ENCODE measurements around the gene VPS4A. TPM values are rescaled to one million over a fixed set of nuclear protein-coding genes. Genes with fewer than 3 reads are reported as not detected.

VPS4A gene
- total RNA-seq, 3 donors from 2014 or later (not counting 1 experiment from before 2014, with no cell fraction given): 60.5 to 71.5 (median 62.5) TPM

- no peaks in the 10 kb centered on the region for H3K9me3 Mint-ChIP-seq
- H3K4me1 ChIP-seq (ENCODE audit: control insufficient read depth, insufficient read depth, low read length): no peaks in the 10 kb centered on the region
- H3K4me3 Mint-ChIP-seq: no peak overlapping the region
- H3K4me3 ChIP-seq (ENCODE audit: low read length): no peak overlapping the region
- no peaks in the 10 kb centered on the region for H3K27me3 ChIP-seq (ENCODE audit: control insufficient read depth, insufficient read depth, low read length)
- peaks cover 0 to 2% of the 10 kb centered on the region in 2 donors for H3K4me1 Mint-ChIP-seq
- intact Hi-C loops (cut with micrococcal nuclease): no loop called here
- no peak overlapping the region for H3K27ac ChIP-seq (ENCODE audit: low read length)
- ATAC-seq (no peak), DNase-seq (no peak)
- no peak overlapping the region for H3K27ac Mint-ChIP-seq
- 93% methylated on average over 1 of the region's 1 CpG for WGBS (ENCODE audit: insufficient coverage)
- H3K36me3 Mint-ChIP-seq: peaks cover 9% of the 10 kb centered on the region
- no peaks in the 10 kb centered on the region for H3K9me3 ChIP-seq (ENCODE audit: control insufficient read depth, insufficient read depth, low read length)
- peaks cover 19% of the 10 kb centered on the region for H3K36me3 ChIP-seq (ENCODE audit: control insufficient read depth, insufficient read depth, low read length)
- TF ChIP-seq CTCF (IDR thresholded peaks at IDR 0.05): no peak
- no peaks in the 10 kb centered on the region for H3K27me3 Mint-ChIP-seq (ENCODE audit: low read depth in 2 of 2)
Observed at GRCh38 chr16:69301187-69301586, 10.0 kb upstream of the VPS4A start.

- intact Hi-C loops (cut with micrococcal nuclease): no loop called here
- H3K4me3 ChIP-seq (ENCODE audit: low read length): no peak overlapping the region
- no peaks in the 10 kb centered on the region for H3K9me3 ChIP-seq (ENCODE audit: control insufficient read depth, insufficient read depth, low read length)
- no peak for ATAC-seq
- WGBS (ENCODE audit: insufficient coverage): 95% methylated on average over 4 of the region's 4 CpGs
- H3K27ac Mint-ChIP-seq: no peak overlapping the region
- no peaks in the 10 kb centered on the region for H3K9me3 Mint-ChIP-seq
- DNase-seq: no peak
- TF ChIP-seq CTCF (IDR thresholded peaks at IDR 0.05): no peak
- no peak overlapping the region for H3K4me3 Mint-ChIP-seq
- peaks cover 19% of the 10 kb centered on the region for H3K36me3 ChIP-seq (ENCODE audit: control insufficient read depth, insufficient read depth, low read length)
- no peak overlapping the region for H3K27ac ChIP-seq (ENCODE audit: low read length)
- H3K36me3 Mint-ChIP-seq: peaks cover 9% of the 10 kb centered on the region
- no peaks in the 10 kb centered on the region for H3K27me3 ChIP-seq (ENCODE audit: control insufficient read depth, insufficient read depth, low read length)
- H3K4me1 ChIP-seq (ENCODE audit: control insufficient read depth, insufficient read depth, low read length): no peaks in the 10 kb centered on the region
- peaks cover 0 to 5% of the 10 kb centered on the region in 2 donors for H3K4me1 Mint-ChIP-seq
- H3K27me3 Mint-ChIP-seq (ENCODE audit: low read depth in 2 of 2): no peaks in the 10 kb centered on the region
Observed at GRCh38 chr16:69301861-69302260, 9.3 kb upstream of the VPS4A start.

- H3K4me1 Mint-ChIP-seq: peaks cover 0 to 5% of the 10 kb centered on the region in 2 donors
- H3K9me3 Mint-ChIP-seq: no peaks in the 10 kb centered on the region
- Histone ChIP-seq H3K27ac (ENCODE audit: low read length) (no peak overlapping the region), H3K27me3 (ENCODE audit: control insufficient read depth, insufficient read depth, low read length) (no peaks in the 10 kb centered on the region), H3K36me3 (ENCODE audit: control insufficient read depth, insufficient read depth, low read length) (peaks cover 19% of the 10 kb centered on the region), H3K4me1 (ENCODE audit: control insufficient read depth, insufficient read depth, low read length) (no peaks in the 10 kb centered on the region), H3K9me3 (ENCODE audit: control insufficient read depth, insufficient read depth, low read length) (no peaks in the 10 kb centered on the region), H3K4me3 (ENCODE audit: low read length) (no peak overlapping the region)
- ATAC-seq (no peak), DNase-seq (no peak)
- no peak overlapping the region for H3K4me3 Mint-ChIP-seq
- no peaks in the 10 kb centered on the region for H3K27me3 Mint-ChIP-seq (ENCODE audit: low read depth in 2 of 2)
- no peak for TF ChIP-seq CTCF (IDR thresholded peaks at IDR 0.05)
- H3K36me3 Mint-ChIP-seq: peaks cover 9% of the 10 kb centered on the region
- intact Hi-C loops (cut with micrococcal nuclease): no loop called here
- WGBS (ENCODE audit: insufficient coverage): 82% methylated on average over 3 of the region's 4 CpGs
- H3K27ac Mint-ChIP-seq: no peak overlapping the region
Observed at GRCh38 chr16:69302301-69302700, 8.8 kb upstream of the VPS4A start.

- Mint-ChIP-seq H3K9me3 (no peaks in the 10 kb centered on the region), H3K36me3 (peaks cover 2% of the 10 kb centered on the region), H3K4me3 (no peak overlapping the region), H3K27me3 (ENCODE audit: low read depth in 2 of 2) (no peaks in the 10 kb centered on the region), H3K4me1 (peaks cover 5 to 6% of the 10 kb centered on the region in 2 donors), H3K27ac (no peak overlapping the region)
- no CpG with 5 or more reads among the region's 1 CpG for WGBS (ENCODE audit: insufficient coverage)
- Histone ChIP-seq H3K27me3 (ENCODE audit: control insufficient read depth, insufficient read depth, low read length) (no peaks in the 10 kb centered on the region), H3K27ac (ENCODE audit: low read length) (no peak overlapping the region), H3K4me3 (ENCODE audit: low read length) (no peak overlapping the region), H3K9me3 (ENCODE audit: control insufficient read depth, insufficient read depth, low read length) (no peaks in the 10 kb centered on the region), H3K36me3 (ENCODE audit: control insufficient read depth, insufficient read depth, low read length) (peaks cover 8% of the 10 kb centered on the region), H3K4me1 (ENCODE audit: control insufficient read depth, insufficient read depth, low read length) (peaks cover 6% of the 10 kb centered on the region)
- no peak for TF ChIP-seq CTCF (IDR thresholded peaks at IDR 0.05)
- DNase-seq: no peak
- intact Hi-C loops (cut with micrococcal nuclease): no loop called here
- ATAC-seq: no peak
Observed at GRCh38 chr16:69306031-69306430, 5.1 kb upstream of the VPS4A start.

Measured in natural killer cell (primary cell).